Bronchial epithelial cell (primary cell): ENCODE data around the gene PTPRN2. TPM values are rescaled to one million over a fixed set of nuclear protein-coding genes. Genes with fewer than 3 reads are reported as not detected.

Experiments used
- DNase-seq: peaks from one replicate; pipeline ENCODE4 v3.0.0-alpha.2; 2010; ENCODE audit warnings: low read depth
- FAIRE-seq: peaks from 2 replicates; lab custom pipeline; 2011; peaks lifted over from hg19 to GRCh38; lab: Jason Lieb, UNC
- H3K27me3 ChIP-seq: 2 replicates; pipeline ENCODE4 v1.5.1; 2011; ENCODE audit warnings: low read length; ENCODE audit not compliant: control insufficient read depth, insufficient read depth
- H3K36me3 ChIP-seq: 2 replicates; pipeline ENCODE4 v1.5.1; 2011; ENCODE audit warnings: low read length; ENCODE audit not compliant: control insufficient read depth, insufficient read depth
- H3K4me3 ChIP-seq: 2 replicates; pipeline ENCODE4 v1.5.1; 2011; ENCODE audit warnings: mild to moderate bottlenecking, low read depth, low read length, control low read depth
- CTCF ChIP-seq: IDR thresholded peaks from 2 replicates; pipeline ENCODE4 v1.5.1; 2011; ENCODE audit warnings: mild to moderate bottlenecking, moderate library complexity, low read length, control low read depth, inconsistent platforms; ENCODE audit not compliant: insufficient read depth, severe bottlenecking
- total RNA-seq: library from RNA; depleted of rRNA; stranded (reverse); fragments of >200 nt; gene quantifications from 2 replicates; pipeline ENCODE4 v1.2.1, GENCODE V29; 2014

Gene PTPRN2
- total RNA-seq, 1 donor from 2014 or later: 1.1 TPM

- no peak for TF ChIP-seq CTCF
- Histone ChIP-seq H3K36me3 (no peaks in the 10 kb centered on the region), H3K4me3 (no peak overlapping the region), H3K27me3 (no peaks in the 10 kb centered on the region)
- peak; percentile 73 for FAIRE-seq
- DNase-seq: no peak
These were observed 579.8 kb downstream of the PTPRN2 start for GRCh38 chr7:158007697-158008257.

- no peak for FAIRE-seq
- no peaks in the 10 kb centered on the region for H3K27me3 ChIP-seq
- no peaks in the 10 kb centered on the region for H3K36me3 ChIP-seq
- no peak for TF ChIP-seq CTCF
- H3K4me3 ChIP-seq: no peak overlapping the region
- no peak for DNase-seq
These were observed 580.6 kb downstream of the PTPRN2 start for GRCh38 chr7:158006841-158007696.

- H3K27me3 ChIP-seq: no peaks in the 10 kb centered on the region
- H3K4me3 ChIP-seq: no peak overlapping the region
- FAIRE-seq: no peak
These were observed 582.1 kb downstream of the PTPRN2 start for GRCh38 chr7:158005531-158005930.

GRCh38 chr7:158004123-158004490 lies 583.5 kb downstream of the PTPRN2 start:
- FAIRE-seq (no peak), DNase-seq (no peak)
- no peaks in the 10 kb centered on the region for H3K36me3 ChIP-seq
- TF ChIP-seq CTCF: no peak
- no peaks in the 10 kb centered on the region for H3K27me3 ChIP-seq
- H3K4me3 ChIP-seq: no peak overlapping the region

More at GRCh38 chr7:158005531-158005930, 582.1 kb downstream of the PTPRN2 start:
- H3K36me3 ChIP-seq: no peaks in the 10 kb centered on the region
- no peak for TF ChIP-seq CTCF
- no peak for DNase-seq

GRCh38 chr7:158003441-158004122 lies 584.0 kb downstream of the PTPRN2 start:
- no peak overlapping the region for H3K4me3 ChIP-seq
- no peak for TF ChIP-seq CTCF
- H3K27me3 ChIP-seq: no peaks in the 10 kb centered on the region
- H3K36me3 ChIP-seq: no peaks in the 10 kb centered on the region
- FAIRE-seq (no peak), DNase-seq (no peak)
